GM23338 (cell line): ENCODE data around the gene GPR176.
A peak's percentile ranks its signal among the peaks of the same experiment; 100 is the strongest.

ENCODE experiments used
- CREB1 ChIP-seq: fragments of 250-450 bp; sonication (Bioruptor Pico); IDR thresholded peaks from 2 replicates; pipeline ENCODE4 v1.5.0; 2020; ENCODE audit warnings: low read depth, mild to moderate bottlenecking, moderate library complexity
- ETS1 ChIP-seq: IDR thresholded peaks from 2 replicates; pipeline ENCODE4 v1.6.1; 2016; ENCODE audit warnings: antibody characterized with exemption
- EZH2 ChIP-seq: fragments of 200-600 bp; sonication (generic); IDR thresholded peaks from one replicate; pipeline ENCODE4 v1.8.0; 2017; ENCODE audit warnings: antibody characterized with exemption, mild to moderate bottlenecking, low read depth; ENCODE audit not compliant: unreplicated experiment
- EZH2phosphoT487 ChIP-seq: fragments of 200-600 bp; sonication (generic); IDR thresholded peaks from one replicate; pipeline ENCODE4 v1.8.1; 2018; ENCODE audit warnings: antibody characterized with exemption; ENCODE audit not compliant: unreplicated experiment
- JUNB ChIP-seq: IDR thresholded peaks from one replicate; pipeline ENCODE4 v1.6.1; 2016; ENCODE audit warnings: antibody characterized with exemption; ENCODE audit not compliant: unreplicated experiment
- POLR2AphosphoS5 ChIP-seq: IDR thresholded peaks from 2 replicates; pipeline ENCODE4 v1.6.1; 2016; ENCODE audit warnings: antibody characterized with exemption, low read depth
- ZNF114 ChIP-seq: fragments of 250-450 bp; sonication (Bioruptor Pico); IDR thresholded peaks from 2 replicates; pipeline ENCODE4 v1.5.0; 2020; ENCODE audit warnings: mild to moderate bottlenecking, moderate library complexity
- ZNF462 ChIP-seq: fragments of 250-450 bp; sonication (Bioruptor Pico); IDR thresholded peaks from 2 replicates; pipeline ENCODE4 v1.5.0; 2020; ENCODE audit warnings: mild to moderate bottlenecking, moderate library complexity
- TF ChIP-seq, protein P1 (sequence below), 2 experiments: fragments of 200-600 bp in 1 of 2; sonication (generic) in 1 of 2; conservative IDR thresholded peaks; 2 replicates each; pipeline versions ENCODE4 v1.5.1 to v1.6.1; 2016 to 2017; ENCODE audit warnings: antibody characterized with exemption in 2 of 2, low read depth in 2 of 2, mild to moderate bottlenecking in 2 of 2, moderate library complexity in 1 of 2
- TF ChIP-seq, protein P2 (sequence below): IDR thresholded peaks from one replicate; pipeline ENCODE4 v1.6.1; 2018; ENCODE audit warnings: antibody characterized with exemption; ENCODE audit not compliant: unreplicated experiment

GRCh38 chr15:39888243-39888642, 31.8 kb downstream of the GPR176 start:
- TF ChIP-seq, protein P1, sequence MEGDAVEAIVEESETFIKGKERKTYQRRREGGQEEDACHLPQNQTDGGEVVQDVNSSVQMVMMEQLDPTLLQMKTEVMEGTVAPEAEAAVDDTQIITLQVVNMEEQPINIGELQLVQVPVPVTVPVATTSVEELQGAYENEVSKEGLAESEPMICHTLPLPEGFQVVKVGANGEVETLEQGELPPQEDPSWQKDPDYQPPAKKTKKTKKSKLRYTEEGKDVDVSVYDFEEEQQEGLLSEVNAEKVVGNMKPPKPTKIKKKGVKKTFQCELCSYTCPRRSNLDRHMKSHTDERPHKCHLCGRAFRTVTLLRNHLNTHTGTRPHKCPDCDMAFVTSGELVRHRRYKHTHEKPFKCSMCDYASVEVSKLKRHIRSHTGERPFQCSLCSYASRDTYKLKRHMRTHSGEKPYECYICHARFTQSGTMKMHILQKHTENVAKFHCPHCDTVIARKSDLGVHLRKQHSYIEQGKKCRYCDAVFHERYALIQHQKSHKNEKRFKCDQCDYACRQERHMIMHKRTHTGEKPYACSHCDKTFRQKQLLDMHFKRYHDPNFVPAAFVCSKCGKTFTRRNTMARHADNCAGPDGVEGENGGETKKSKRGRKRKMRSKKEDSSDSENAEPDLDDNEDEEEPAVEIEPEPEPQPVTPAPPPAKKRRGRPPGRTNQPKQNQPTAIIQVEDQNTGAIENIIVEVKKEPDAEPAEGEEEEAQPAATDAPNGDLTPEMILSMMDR (conservative IDR thresholded peaks at IDR 0.05; ENCODE audit: low read depth in 2 of 2), result no peak
- TF ChIP-seq ZNF114 (CRISPR knock-in tag) (no peak), EZH2phosphoT487 (no peak), POLR2AphosphoS5 (peak; percentile 11), EZH2 (no peak), CREB1 (CRISPR knock-in tag) (no peak), ZNF462 (CRISPR knock-in tag) (no peak), ETS1 (no peak), JUNB (no peak)
- TF ChIP-seq, protein P2, sequence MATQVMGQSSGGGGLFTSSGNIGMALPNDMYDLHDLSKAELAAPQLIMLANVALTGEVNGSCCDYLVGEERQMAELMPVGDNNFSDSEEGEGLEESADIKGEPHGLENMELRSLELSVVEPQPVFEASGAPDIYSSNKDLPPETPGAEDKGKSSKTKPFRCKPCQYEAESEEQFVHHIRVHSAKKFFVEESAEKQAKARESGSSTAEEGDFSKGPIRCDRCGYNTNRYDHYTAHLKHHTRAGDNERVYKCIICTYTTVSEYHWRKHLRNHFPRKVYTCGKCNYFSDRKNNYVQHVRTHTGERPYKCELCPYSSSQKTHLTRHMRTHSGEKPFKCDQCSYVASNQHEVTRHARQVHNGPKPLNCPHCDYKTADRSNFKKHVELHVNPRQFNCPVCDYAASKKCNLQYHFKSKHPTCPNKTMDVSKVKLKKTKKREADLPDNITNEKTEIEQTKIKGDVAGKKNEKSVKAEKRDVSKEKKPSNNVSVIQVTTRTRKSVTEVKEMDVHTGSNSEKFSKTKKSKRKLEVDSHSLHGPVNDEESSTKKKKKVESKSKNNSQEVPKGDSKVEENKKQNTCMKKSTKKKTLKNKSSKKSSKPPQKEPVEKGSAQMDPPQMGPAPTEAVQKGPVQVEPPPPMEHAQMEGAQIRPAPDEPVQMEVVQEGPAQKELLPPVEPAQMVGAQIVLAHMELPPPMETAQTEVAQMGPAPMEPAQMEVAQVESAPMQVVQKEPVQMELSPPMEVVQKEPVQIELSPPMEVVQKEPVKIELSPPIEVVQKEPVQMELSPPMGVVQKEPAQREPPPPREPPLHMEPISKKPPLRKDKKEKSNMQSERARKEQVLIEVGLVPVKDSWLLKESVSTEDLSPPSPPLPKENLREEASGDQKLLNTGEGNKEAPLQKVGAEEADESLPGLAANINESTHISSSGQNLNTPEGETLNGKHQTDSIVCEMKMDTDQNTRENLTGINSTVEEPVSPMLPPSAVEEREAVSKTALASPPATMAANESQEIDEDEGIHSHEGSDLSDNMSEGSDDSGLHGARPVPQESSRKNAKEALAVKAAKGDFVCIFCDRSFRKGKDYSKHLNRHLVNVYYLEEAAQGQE, result no peak
